A549 (cell line): ENCODE results near the gene GPATCH1. TPM values are rescaled to one million over a fixed set of nuclear protein-coding genes. Genes with fewer than 3 reads are reported as not detected.
A peak's percentile ranks its signal among the peaks of the same experiment; 100 is the strongest.

ENCODE experiments used
- ATAC-seq, 2 experiments: fragments of 200-7000 bp in 1 of 2; fragments of >200 bp in 1 of 2; cut with Nextera tagmentation in 1 of 2; cut with Tn5 transposase in 1 of 2; 3 replicates each; pipeline versions ENCODE4 v1.8.0 to v1.9.1; 2018 to 2020; ENCODE audit warnings: mild to moderate bottlenecking in 1 of 2, moderate library complexity in 1 of 2
- CTCF ChIA-PET: fragments of 300-600 bp; sonication (Branson Sonifier 250); formaldehyde crosslinking; extraction: SDS; loops from one replicate; lab custom pipeline; 2021; ENCODE audit warnings: antibody characterized with exemption, inconsistent platforms; lab: Yijun Ruan, JAX
- POLR2A ChIA-PET: fragments of 350-600 bp; formaldehyde crosslinking; extraction: SDS; loops from one replicate; lab custom pipeline; 2021; ENCODE audit warnings: antibody characterized with exemption, inconsistent platforms; lab: Yijun Ruan, JAX
- DNase-seq, 2 experiments: peaks; one replicate each; pipeline versions ENCODE4 v3.0.0 to v3.0.0-alpha.2; 2011 to 2016; ENCODE audit warnings: low read depth in 1 of 2, low spot score in 1 of 2
- FAIRE-seq: peaks from 2 replicates; lab custom pipeline; 2011; peaks lifted over from hg19 to GRCh38; lab: Jason Lieb, UNC
- H3K27ac ChIP-seq, 2 experiments: fragments of >200 bp; sonication (Bioruptor Twin); formaldehyde crosslinking; 3 replicates each; pipeline ENCODE4 v1.5.1; 2016 to 2017
- H3K4me1 ChIP-seq: fragments of >200 bp; sonication (Bioruptor Twin); formaldehyde crosslinking; 3 replicates; pipeline ENCODE4 v1.6.1; 2016
- H3K4me2 ChIP-seq: fragments of >200 bp; sonication (Bioruptor Twin); formaldehyde crosslinking; 3 replicates; pipeline ENCODE4 v1.6.1; 2016
- H3K4me3 ChIP-seq: fragments of >200 bp; sonication (Bioruptor Twin); formaldehyde crosslinking; 3 replicates; pipeline ENCODE4 v1.5.1; 2016
- H3K9me3 ChIP-seq: fragments of >200 bp; sonication (Bioruptor Twin); formaldehyde crosslinking; 3 replicates; pipeline ENCODE4 v1.6.1; 2016
- ATOH8 ChIP-seq: fragments of 250-450 bp; sonication (Bioruptor Pico); IDR thresholded peaks from 2 replicates; pipeline ENCODE4 v1.5.0; 2020; ENCODE audit warnings: low read depth, mild to moderate bottlenecking, moderate library complexity
- BCL3 ChIP-seq: fragments of >200 bp; sonication (Bioruptor Twin); formaldehyde crosslinking; IDR thresholded peaks from 3 replicates; pipeline ENCODE4 v1.6.1; 2016
- CHD4 ChIP-seq: fragments of 200-600 bp; sonication (generic); IDR thresholded peaks from 2 replicates; pipeline ENCODE4 v1.6.1; 2016; ENCODE audit warnings: antibody characterized with exemption, mild to moderate bottlenecking, borderline replicate concordance
- E2F6 ChIP-seq: IDR thresholded peaks from 2 replicates; pipeline ENCODE4 v1.6.1; 2012; ENCODE audit warnings: low read depth, borderline replicate concordance
- ELK1 ChIP-seq: fragments of 150-350 bp; IDR thresholded peaks from 2 replicates; pipeline ENCODE4 v1.6.1; 2014; ENCODE audit warnings: low read depth, mild to moderate bottlenecking, low read length
- EP300 ChIP-seq, 2 experiments: fragments of >200 bp; sonication (Bioruptor Twin); formaldehyde crosslinking; IDR thresholded peaks; 2 replicates in 1 of 2; 3 replicates in 1 of 2; pipeline ENCODE4 v1.6.1; 2016 to 2017
- ESRRA ChIP-seq: fragments of 150-350 bp; IDR thresholded peaks from 2 replicates; pipeline ENCODE4 v1.6.1; 2014; ENCODE audit warnings: mild to moderate bottlenecking, low read length, borderline replicate concordance
- FOSB ChIP-seq: fragments of 250-450 bp; sonication (Bioruptor Pico); IDR thresholded peaks from 2 replicates; pipeline ENCODE4 v1.5.0; 2020; ENCODE audit warnings: mild to moderate bottlenecking, moderate library complexity
- FOSL2 ChIP-seq, 2 experiments: fragments of 450-650 bp in 1 of 2; fragments of >200 bp in 1 of 2; sonication (Bioruptor Twin) in 1 of 2; formaldehyde crosslinking; IDR thresholded peaks; 2 replicates each; pipeline versions ENCODE4 v1.5.0 to v1.6.1; 2016 to 2020; ENCODE audit warnings: mild to moderate bottlenecking in 1 of 2, moderate library complexity in 1 of 2
- GATA3 ChIP-seq: IDR thresholded peaks from 2 replicates; pipeline ENCODE4 v1.6.1; 2012; ENCODE audit warnings: borderline replicate concordance
- HES2 ChIP-seq: fragments of >200 bp; sonication (Bioruptor Twin); formaldehyde crosslinking; IDR thresholded peaks from 2 replicates; pipeline ENCODE4 v1.6.1; 2016
- HOXB13 ChIP-seq: fragments of 250-450 bp; sonication (Bioruptor Pico); IDR thresholded peaks from 2 replicates; pipeline ENCODE4 v1.5.0; 2020; ENCODE audit warnings: low read depth, mild to moderate bottlenecking, moderate library complexity
- HOXB5 ChIP-seq: fragments of 250-450 bp; sonication (Bioruptor Pico); IDR thresholded peaks from 2 replicates; pipeline ENCODE4 v1.5.0; 2020; ENCODE audit warnings: mild to moderate bottlenecking, moderate library complexity
- JUNB ChIP-seq: fragments of >200 bp; sonication (Bioruptor Twin); formaldehyde crosslinking; IDR thresholded peaks from 2 replicates; pipeline ENCODE4 v1.6.1; 2016
- KDM5A ChIP-seq: fragments of 200-600 bp; sonication (generic); IDR thresholded peaks from 2 replicates; pipeline ENCODE4 v1.6.1; 2016; ENCODE audit warnings: antibody characterized with exemption, mild to moderate bottlenecking
- MAX ChIP-seq: IDR thresholded peaks from 2 replicates; pipeline ENCODE4 v1.6.1; 2012
- NR3C1 ChIP-seq: fragments of >200 bp; sonication (Bioruptor Twin); formaldehyde crosslinking; IDR thresholded peaks from 3 replicates; pipeline ENCODE4 v1.6.1; 2017
- PBX3 ChIP-seq: IDR thresholded peaks from 2 replicates; pipeline ENCODE4 v1.6.1; 2012
- PHF8 ChIP-seq: fragments of 200-600 bp; sonication (generic); IDR thresholded peaks from 2 replicates; pipeline ENCODE4 v1.6.1; 2016; ENCODE audit warnings: low read depth, mild to moderate bottlenecking, antibody characterized with exemption, moderate library complexity, borderline replicate concordance
- POLR2AphosphoS2 ChIP-seq: conservative IDR thresholded peaks from 2 replicates; pipeline ENCODE4 v1.6.1; 2012; ENCODE audit warnings: low read length, improper control_type of control experiment, inconsistent platforms
- RAD21 ChIP-seq, 2 experiments: fragments of >200 bp in 1 of 2; sonication (Bioruptor Twin) in 1 of 2; formaldehyde crosslinking in 1 of 2; IDR thresholded peaks in 1 of 2; conservative IDR thresholded peaks in 1 of 2; 2 replicates in 1 of 2; 3 replicates in 1 of 2; pipeline ENCODE4 v1.6.1; 2012 to 2018; ENCODE audit warnings: inconsistent platforms in 1 of 2
- REST ChIP-seq: fragments of 200-600 bp; sonication (generic); IDR thresholded peaks from 2 replicates; pipeline ENCODE4 v1.6.1; 2016; ENCODE audit warnings: antibody characterized with exemption, mild to moderate bottlenecking, moderate library complexity
- RFX5 ChIP-seq: fragments of 450-650 bp; IDR thresholded peaks from 2 replicates; pipeline ENCODE4 v1.7.1; 2014; ENCODE audit warnings: antibody characterized with exemption, mild to moderate bottlenecking, moderate library complexity
- RNF2 ChIP-seq: fragments of 200-600 bp; sonication (generic); IDR thresholded peaks from 2 replicates; pipeline ENCODE4 v1.6.1; 2016; ENCODE audit warnings: low read depth, mild to moderate bottlenecking, antibody characterized with exemption, moderate library complexity, borderline replicate concordance
- SREBF2 ChIP-seq: fragments of 450-650 bp; IDR thresholded peaks from 2 replicates; pipeline ENCODE4 v1.6.1; 2014; ENCODE audit warnings: mild to moderate bottlenecking, moderate library complexity
- USF2 ChIP-seq: fragments of 450-650 bp; IDR thresholded peaks from 2 replicates; pipeline ENCODE4 v1.6.1; 2014; ENCODE audit warnings: antibody characterized with exemption
- ZFP36 ChIP-seq: fragments of 450-650 bp; IDR thresholded peaks from 2 replicates; pipeline ENCODE4 v1.6.1; 2014; ENCODE audit warnings: borderline replicate concordance; ENCODE audit not compliant: partially characterized antibody
- ZNF302 ChIP-seq: fragments of 250-450 bp; sonication (Bioruptor Pico); IDR thresholded peaks from 2 replicates; pipeline ENCODE4 v1.9.0; 2021; ENCODE audit warnings: inconsistent platforms, mild to moderate bottlenecking, moderate library complexity
- WGBS: methylation state at CpG from one replicate; pipeline ENCODE4 v1.1.6; 2017; ENCODE audit errors: missing lambda C conversion rate; 5-methylcytosine and 5-hydroxymethylcytosine counted together
- polyA plus RNA-seq, 4 experiments: library from polyadenylated mRNA; depleted of rRNA in 3 of 4; stranded (reverse); fragments of >200 nt; fragmentation: RNase III in 1 of 4; extraction: RNeasy Plus Mini Kit Qiagen cat#74134 plus additional on column Dnase treatment in 1 of 4; gene quantifications; 2 replicates in 3 of 4; 3 replicates in 1 of 4; pipeline ENCODE4 v1.2.3, GENCODE V29; 2011 to 2017

Gene GPATCH1
- polyA plus RNA-seq, 2 of the 4 experiments (the other 2 are of a cell fraction): 12.1 to 24.2 TPM

GRCh38 chr19:33064792-33065550 lies 16.0 kb upstream of the GPATCH1 start, which contains the start of gene RHPN2:
Gene RHPN2 (minus strand): TSS chr19:33064888. CDS start chr19:33064852, 36 bp downstream.
- Histone ChIP-seq H3K9me3 (no peaks in the 10 kb centered on the region), H3K4me3 (peak within 1 kb of the TSS; percentile 84), H3K4me1 (peaks cover 61% of the 10 kb centered on the region), H3K27ac (peak within 1 kb of the TSS; percentile 90 to 93), H3K4me2 (peak within 1 kb of the TSS; percentile 93)
- ATAC-seq (peak; percentile 85 to 91), FAIRE-seq (peak; percentile 63), DNase-seq (peak; percentile 93 to 94)
- WGBS: 9% methylated on average over 53 of the region's 86 CpGs
- CTCF ChIA-PET: interaction anchor here (0.6 to 4.7 kb wide), 8 partner anchors 9 to 484 kb away, joined by 3 to 25 read pairs (median 3); partner anchors contain the start of gene PDCD5
- POLR2A ChIA-PET: interaction anchor here (0.6 to 2.9 kb wide), 18 partner anchors 9 to 732 kb away, joined by 3 to 16 read pairs (median 5); partner anchors contain the start of genes ANKRD27, CEP89, FAAP24 and GPATCH1
- no peak for TF ChIP-seq GATA3
- TF ChIP-seq ZNF302: no peak
- peak in 1 of 2 experiments; percentile 50; a peak in 3 of 5 replicates for TF ChIP-seq RAD21 (conservative IDR thresholded peaks at IDR 0.05 in 1 of 2, IDR thresholded peaks at IDR 0.05 in 1 of 2)
- TF ChIP-seq FOSB (CRISPR knock-in tag): no peak
- peak; percentile 77 for TF ChIP-seq HOXB5
- TF ChIP-seq SREBF2: no peak
- TF ChIP-seq FOSL2 (IDR thresholded peaks at IDR 0.05): no peak
- peak; percentile 64; the same call in 1 of the 2 replicates for TF ChIP-seq FOSL2 (CRISPR knock-in tag; IDR thresholded peaks at IDR 0.05)
- no peak for TF ChIP-seq HOXB13 (CRISPR knock-in tag)
- TF ChIP-seq RFX5: no peak
- TF ChIP-seq EP300 (IDR thresholded peaks at IDR 0.05): no peak
- TF ChIP-seq USF2: no peak
- no peak for TF ChIP-seq ATOH8 (CRISPR knock-in tag)
- TF ChIP-seq RNF2: peak; percentile 37; the same call in 1 of the 2 replicates
- TF ChIP-seq NR3C1: no peak
- TF ChIP-seq JUNB: no peak
- no peak for TF ChIP-seq ELK1
- no peak for TF ChIP-seq REST
- peak; percentile 98; the same call in 2 of the 3 replicates for TF ChIP-seq BCL3
- TF ChIP-seq CHD4: peak; percentile 67; the same call in 1 of the 2 replicates
- TF ChIP-seq E2F6: peak; percentile 95
- no peak for TF ChIP-seq ESRRA
- no peak for TF ChIP-seq POLR2AphosphoS2
- TF ChIP-seq ZFP36: no peak
- TF ChIP-seq PBX3: 0 out of 2 replicates have a peak, but pooled peaks have one; percentile 13
- TF ChIP-seq KDM5A: no peak
- peak; percentile 89 for TF ChIP-seq MAX
- no peak for TF ChIP-seq HES2
- peak; percentile 43; the same call in 1 of the 2 replicates for TF ChIP-seq PHF8
